Choroid plexus epithelial cell (primary cell): ENCODE measurements around the gene MT1F.

Source experiments
- DNase-seq: peaks from one replicate; pipeline ENCODE4 v3.0.0-alpha.2; 2010; ENCODE audit warnings: low read depth
- H3K4me3 ChIP-seq: 2 replicates; pipeline ENCODE4 v1.5.1; 2011; ENCODE audit warnings: low read depth, mild to moderate bottlenecking, control low read depth, low read length, moderate library complexity
- TF ChIP-seq, protein P1 (sequence below): conservative IDR thresholded peaks from 2 replicates; pipeline ENCODE4 v1.5.1; 2011; ENCODE audit warnings: low read depth, mild to moderate bottlenecking, control low read depth, inconsistent platforms, low read length, moderate library complexity

The MT1F gene

DNA sequence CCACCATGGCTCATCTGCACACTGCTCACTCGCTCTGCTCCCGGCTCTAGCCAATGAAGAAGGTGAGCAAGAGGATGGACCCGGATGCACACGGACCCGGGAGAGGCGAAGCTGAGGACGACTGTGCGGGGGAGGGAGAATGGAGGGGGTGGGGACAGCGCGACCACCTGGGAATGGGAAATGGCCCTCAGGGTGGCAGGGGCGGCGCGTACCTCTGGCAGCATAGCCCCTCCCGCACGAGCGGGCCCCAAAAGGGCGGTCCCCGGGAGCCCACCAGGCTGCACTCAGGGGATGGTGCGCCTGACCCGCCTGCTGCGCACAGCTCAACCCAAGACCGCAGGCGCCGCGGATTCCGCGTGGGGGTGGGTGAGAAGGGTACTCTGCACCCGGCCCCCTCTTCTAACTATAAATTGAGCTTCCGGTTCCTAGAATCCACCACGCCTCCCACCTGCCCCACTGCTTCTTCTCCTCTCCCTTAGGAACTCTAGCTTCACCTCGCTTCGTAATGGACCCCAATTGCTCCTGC is 18.0 kb downstream of the MT1F start:
- DNase-seq, result no peak
- TF ChIP-seq, protein P1, sequence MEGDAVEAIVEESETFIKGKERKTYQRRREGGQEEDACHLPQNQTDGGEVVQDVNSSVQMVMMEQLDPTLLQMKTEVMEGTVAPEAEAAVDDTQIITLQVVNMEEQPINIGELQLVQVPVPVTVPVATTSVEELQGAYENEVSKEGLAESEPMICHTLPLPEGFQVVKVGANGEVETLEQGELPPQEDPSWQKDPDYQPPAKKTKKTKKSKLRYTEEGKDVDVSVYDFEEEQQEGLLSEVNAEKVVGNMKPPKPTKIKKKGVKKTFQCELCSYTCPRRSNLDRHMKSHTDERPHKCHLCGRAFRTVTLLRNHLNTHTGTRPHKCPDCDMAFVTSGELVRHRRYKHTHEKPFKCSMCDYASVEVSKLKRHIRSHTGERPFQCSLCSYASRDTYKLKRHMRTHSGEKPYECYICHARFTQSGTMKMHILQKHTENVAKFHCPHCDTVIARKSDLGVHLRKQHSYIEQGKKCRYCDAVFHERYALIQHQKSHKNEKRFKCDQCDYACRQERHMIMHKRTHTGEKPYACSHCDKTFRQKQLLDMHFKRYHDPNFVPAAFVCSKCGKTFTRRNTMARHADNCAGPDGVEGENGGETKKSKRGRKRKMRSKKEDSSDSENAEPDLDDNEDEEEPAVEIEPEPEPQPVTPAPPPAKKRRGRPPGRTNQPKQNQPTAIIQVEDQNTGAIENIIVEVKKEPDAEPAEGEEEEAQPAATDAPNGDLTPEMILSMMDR, result no peak
- peak overlapping the region; percentile 30 for H3K4me3 ChIP-seq

DNA sequence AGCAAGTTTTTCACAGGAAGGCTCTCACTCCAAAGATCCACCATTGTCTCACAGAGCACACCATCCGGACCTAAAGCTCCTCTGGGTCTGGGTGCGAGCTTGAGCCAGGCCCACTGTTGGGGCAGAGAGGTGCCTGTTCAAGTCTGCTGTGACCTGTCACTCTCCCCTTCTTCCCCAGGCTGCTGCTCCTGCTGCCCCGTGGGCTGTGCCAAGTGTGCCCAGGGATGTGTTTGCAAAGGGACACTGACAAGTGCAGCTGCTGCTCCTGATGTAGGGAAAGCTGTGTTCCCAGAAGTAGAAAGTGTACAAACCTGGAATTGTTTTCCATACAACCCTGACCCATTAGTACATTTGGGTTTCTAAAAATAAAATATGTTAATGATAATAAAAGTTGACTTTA is 19.7 kb downstream of the MT1F start:
- DNase-seq, result no peak
- no peak overlapping the region for H3K4me3 ChIP-seq
- TF ChIP-seq, protein P1, result no peak

DNA sequence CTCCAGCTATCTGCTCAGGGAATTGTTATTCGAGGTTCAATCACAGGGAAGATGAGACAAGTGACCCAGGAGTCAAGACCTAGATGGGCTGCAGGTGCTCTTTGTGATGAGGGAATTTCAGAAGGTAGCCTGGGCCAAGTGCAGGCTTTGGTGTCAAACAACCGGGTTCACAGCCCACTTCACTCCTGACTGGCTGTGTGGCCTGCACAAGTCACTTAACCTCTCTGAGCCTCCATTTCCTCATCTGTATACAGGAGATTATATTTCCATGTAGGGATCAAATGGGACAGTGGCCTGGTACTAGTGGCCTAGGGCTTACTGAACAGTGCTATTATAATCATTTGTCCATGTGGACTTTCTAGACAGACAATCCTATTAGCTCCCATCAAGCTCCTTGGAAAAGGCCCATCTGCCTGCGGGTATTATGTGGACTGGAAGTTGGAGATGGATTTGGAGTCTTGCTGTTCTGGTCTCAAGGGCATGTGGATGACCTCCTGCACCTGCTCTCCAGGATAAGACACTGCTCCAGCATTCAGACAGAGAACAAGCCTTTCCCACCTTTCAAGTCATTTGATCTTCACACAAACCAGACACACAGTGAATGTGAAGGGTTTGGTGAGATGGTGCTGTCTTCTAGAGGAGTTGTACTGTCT is 21.4 kb downstream of the MT1F start:
- TF ChIP-seq, protein P1, result no peak
- H3K4me3 ChIP-seq, result no peak overlapping the region
- no peak for DNase-seq

DNA sequence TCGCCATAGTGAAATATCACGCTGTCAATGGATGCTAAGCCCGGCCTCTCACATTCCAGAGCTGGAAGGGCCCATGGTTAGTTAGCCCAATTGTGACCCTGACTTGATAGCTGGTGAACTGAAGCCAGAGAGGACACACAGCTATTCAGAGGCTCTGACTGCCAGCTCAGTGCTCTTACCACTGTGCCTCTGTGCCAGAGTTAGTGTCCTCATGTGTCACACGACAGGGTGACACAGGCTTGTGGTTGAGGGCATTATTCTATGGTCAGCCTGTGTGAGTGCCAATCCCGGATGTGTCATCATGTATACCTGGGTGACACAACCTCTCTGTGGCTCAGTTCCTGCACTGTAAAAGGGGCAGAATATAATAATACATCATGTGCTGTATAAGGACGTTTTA is 22.1 kb downstream of the MT1F start:
- DNase-seq, result no peak
- TF ChIP-seq, protein P1, result no peak
- H3K4me3 ChIP-seq, result no peak overlapping the region

DNA sequence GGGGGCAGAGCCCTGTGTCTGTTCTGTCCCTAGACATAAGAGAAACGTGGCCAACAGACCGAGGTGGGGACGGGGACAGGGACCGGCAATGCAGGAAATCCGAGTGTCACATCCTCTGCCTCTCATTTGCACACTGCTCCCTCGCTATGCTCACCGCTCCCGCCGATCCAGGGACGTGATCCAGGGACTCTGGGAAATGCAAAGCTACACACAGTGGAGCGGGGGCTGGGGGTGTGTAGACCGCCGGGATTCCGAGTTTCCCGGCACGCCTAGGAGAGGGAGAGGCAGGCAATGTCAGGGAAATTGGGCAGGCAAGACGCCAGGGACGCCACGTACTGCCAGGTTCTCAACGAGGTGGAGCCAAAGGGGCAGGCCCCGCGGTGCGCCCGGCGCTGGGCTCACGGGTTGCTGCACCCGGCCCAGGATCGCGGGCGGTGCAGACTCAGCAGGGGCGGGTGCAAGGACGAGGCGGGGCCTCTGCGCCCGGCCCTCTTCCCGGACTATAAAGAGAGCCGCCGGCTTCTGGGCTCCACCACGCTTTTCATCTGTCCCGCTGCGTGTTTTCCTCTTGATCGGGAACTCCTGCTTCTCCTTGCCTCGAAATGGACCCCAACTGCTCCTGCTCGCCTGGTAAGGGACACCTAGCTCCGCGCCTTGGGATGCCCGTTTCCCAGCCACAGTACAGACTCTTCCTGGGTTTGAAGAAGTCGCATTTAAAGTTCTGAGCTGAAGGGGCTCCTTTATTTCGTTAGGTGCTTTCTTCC is 24.4 kb downstream of the MT1F start, which contains the start of gene MT1X:
Gene MT1X, plus strand, starts transcription at position 532 of the 764 bp plus-strand sequence. Its CDS starts 71 bp downstream, at position 603.
- DNase-seq, result peak; percentile 88
- peak within 1 kb of the TSS; percentile 69 for H3K4me3 ChIP-seq
- TF ChIP-seq, protein P1, result no peak

DNA sequence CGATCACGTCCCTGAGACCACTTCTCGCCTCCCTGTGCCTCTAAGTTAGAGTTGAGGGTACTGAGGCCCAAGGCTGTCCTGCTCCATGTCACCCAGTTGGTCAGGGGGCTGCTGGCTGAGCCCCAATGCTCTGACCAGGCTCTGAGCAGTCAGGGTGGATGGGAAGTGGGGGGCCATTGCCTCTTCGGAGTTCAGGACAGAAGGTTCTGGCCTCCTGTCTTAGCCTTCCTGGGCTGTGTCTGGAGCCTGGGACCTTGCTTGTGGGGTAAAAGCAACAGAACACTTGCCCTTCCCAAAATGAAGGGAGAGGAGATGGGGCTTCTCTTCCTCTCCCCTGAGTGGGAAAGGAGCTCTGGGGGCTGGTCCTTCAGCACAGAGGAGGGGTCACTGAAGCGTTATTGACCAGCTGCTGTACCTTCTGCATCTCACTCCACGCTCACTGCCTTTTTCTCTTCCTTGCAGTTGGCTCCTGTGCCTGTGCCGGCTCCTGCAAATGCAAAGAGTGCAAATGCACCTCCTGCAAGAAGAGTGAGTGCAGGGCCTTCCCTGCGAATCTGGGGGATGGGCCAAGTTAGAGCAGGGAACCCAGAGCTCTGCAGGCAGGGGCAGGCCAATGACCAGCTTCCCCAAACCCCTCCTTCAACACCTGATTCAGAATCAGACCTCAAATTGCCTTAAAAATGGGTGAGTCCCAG is 25.1 kb downstream of the MT1F start:
- H3K4me3 ChIP-seq, result peak overlapping the region; percentile 69
- no peak for DNase-seq
- TF ChIP-seq, protein P1, result no peak
